DMS153 (cell line): ENCODE results near the gene COLEC12.

ENCODE experiments used
- DNase-seq: peaks from one replicate; lab custom pipeline; 2025; lab: John Stamatoyannopoulos, UW

COLEC12 gene

DNA sequence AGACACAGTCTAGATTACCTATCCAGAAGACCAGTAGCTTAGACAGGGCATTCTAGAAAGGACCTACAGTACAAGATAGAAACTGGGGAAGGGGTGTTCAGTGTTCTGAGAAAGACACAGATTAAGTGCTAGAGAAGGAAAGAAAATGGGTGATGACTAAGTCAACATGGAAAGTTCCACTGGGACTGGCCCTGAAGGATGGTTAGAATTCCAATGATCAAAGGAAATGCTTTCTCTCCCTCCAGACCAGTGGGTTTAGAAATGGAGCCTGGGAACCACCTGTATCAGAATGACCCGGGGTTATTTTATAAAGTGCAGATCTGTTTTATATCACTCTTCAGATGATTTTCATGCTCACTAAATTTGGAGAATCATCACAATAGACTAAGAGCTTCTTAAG, 5.8 kb upstream of the COLEC12 start:
- DNase-seq, result no peak

DNA sequence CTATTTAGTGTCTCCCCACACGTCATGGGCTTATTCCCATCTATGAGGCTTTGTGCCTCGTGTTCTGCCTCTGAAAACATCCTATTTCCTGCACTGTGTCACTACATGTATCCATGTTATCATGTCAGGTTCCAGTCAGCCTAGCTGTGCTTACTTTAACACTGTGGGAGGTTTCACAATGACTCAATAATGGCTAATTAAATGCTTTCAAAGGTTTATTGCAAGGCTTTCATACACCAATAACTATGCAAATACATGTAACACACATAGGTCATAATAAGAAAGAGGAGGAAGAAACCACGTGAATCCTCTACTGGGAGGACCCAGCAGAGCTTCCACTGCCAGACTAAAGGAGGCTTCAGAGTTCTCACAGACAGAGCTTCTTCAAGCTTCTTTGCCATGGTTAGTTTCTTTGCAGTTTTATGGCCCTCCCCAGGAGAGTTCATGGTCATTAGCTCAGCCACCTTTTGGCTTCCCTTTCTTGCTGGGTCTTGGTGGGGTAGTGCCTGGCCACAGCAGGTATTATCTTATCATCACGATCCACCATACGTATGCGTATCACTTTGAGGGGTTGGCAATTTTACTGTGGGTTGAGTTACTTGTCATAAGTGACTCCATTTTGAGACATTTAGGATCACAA, 5.1 kb upstream of the COLEC12 start:
- no peak for DNase-seq

DNA sequence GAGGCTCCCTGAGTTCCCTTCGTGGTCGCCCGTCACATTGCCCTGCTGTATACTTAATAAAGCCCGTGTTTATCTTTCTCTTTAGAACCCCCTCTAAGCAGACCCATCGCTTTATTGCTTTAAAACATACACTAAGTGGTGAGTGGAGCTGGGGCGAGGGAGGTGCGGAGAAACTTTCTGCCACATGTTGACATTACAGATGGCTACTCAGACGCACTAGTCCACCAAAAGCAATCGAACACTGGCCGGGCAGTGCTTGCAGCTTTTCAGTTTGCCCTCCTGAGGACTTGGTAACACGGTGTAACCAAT, 859 bp upstream of the COLEC12 start:
- DNase-seq, result no peak

DNA sequence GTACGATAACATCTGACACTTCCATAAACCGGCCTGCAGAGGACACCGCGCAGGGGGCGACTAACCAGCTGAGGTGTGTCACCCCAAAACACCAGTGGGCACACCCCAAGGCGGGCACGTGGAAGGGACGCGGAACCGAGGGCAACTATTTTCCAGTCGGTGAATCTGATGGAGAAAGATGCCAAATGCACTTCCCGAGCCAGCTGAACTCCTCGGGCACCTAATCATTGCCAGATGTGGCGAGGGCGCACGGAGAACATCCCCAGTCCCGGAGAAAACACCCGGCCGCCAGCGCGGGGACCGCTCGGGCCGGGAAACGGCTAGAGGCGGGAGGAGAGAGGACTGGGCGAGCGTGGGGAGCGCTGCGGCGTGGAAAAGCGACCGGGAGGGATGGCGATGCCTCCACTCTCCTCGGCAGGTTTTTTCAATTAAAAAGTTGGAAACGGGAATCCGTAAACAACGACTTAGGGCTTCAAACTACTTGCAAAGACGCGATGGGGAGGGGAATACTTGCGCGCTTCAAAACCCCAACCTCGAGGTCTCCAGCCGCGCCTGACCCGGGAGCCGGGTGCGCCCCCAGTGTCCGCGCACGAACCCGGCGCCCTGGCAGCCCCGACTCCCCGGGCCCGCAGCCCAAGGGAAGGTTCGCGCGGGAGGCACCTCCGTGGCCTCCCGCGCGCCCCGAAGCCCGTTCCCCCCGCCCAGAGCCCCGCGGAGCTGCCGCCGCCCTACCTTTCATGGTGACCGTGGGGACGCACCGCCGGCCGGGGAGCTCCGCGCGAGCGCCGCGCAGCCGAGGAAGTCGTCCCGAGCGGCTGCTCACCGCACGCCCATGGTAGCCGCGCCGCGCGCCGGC, 497 bp downstream of the COLEC12 start:
- no peak for DNase-seq

DNA sequence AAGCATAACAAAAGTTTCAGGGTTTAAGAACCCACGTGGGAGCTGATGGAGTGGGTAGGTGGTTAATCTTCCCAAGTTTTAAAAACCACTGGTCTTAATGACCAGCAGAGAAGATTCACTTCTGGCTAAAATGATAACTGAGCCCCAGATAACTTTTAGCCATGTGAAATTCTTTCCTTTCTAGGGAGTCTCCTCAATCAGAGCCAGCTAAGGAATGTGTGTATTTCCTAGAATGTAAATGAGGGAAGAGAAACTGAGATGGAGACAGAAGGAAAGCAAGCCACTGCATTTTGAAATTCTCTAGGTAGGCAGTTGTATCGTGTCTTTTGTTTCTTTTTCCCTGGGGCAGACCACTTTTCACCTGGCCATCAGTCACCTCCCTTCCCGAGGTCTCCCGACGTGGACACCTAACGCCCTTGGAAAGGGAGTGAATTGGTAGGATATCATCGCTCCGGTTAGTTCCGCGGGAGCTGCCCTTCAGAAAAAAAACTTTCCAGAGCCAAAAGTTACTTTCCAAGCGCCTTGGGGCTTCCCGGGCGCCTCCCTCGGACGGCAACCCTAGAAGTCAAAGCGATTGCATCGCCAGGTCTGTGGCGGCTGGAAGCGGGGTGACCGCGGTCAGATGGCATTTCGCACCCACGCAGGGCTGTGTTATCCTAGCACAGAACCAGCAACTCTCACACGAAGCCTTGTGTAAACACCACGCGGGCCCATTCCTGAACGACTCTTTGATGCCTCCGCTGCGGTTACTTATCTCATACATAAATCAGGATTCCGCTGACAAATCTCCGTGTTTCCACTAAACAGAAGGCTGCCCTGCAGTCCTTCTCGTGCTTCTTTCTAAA, 1.3 kb downstream of the COLEC12 start:
- no peak for DNase-seq

DNA sequence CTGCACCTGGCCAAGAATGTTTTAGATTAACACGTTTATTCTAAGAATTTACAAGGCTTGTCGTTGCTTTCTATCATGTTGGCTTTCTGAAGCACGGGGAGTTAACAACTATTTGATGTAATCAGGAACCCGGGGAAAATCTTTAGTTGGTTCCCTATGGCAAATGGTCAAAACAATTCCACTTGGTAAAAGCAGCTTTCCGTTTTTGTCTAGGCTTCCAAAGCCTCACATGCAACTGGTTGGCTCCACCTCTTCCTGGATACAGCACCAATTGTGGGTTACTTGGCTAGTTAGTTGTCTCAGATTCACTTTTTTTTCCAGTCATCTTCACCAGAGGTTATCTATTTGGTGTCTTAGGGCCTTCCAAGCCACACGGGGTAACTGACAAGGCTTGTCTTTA, 2.8 kb downstream of the COLEC12 start:
- no peak for DNase-seq

DNA sequence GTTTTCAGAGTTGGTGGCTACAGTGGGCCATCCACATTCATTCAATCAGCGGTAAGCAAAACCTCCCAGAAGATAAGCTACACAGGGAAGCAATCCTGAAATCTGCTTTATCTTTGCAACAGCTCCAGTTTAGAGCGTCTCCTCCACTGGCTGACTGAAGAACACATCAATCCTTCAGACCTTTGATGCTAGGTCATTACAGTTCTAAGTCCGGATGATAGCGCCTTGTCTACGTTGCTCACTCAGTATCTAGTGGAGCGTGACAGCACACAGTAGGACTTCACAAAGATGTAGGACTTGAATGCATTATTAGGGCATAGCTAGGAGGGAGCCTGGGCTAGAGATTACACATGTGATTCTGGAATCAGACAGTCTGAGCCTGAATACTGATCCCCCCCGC, 5.0 kb downstream of the COLEC12 start:
- DNase-seq, result no peak

DNA sequence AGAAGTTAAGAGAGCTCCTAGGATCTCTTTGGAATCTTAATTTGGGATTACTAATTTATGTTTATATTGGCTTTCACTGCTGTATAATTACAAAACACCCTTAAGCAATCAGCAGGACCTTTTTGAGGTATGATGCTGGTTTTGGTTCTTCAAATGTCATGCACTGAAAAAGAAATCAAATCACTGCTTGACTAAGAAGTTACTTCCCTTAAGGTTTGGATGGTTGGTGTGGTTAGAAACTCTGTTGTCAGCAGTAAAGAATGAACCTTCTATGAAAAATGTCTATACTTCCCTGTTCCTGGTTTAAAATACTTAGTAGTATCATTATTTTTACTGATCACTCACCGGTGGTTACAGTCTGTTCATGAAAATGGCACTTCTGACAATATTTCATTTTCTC, 5.5 kb downstream of the COLEC12 start:
- no peak for DNase-seq

DNA sequence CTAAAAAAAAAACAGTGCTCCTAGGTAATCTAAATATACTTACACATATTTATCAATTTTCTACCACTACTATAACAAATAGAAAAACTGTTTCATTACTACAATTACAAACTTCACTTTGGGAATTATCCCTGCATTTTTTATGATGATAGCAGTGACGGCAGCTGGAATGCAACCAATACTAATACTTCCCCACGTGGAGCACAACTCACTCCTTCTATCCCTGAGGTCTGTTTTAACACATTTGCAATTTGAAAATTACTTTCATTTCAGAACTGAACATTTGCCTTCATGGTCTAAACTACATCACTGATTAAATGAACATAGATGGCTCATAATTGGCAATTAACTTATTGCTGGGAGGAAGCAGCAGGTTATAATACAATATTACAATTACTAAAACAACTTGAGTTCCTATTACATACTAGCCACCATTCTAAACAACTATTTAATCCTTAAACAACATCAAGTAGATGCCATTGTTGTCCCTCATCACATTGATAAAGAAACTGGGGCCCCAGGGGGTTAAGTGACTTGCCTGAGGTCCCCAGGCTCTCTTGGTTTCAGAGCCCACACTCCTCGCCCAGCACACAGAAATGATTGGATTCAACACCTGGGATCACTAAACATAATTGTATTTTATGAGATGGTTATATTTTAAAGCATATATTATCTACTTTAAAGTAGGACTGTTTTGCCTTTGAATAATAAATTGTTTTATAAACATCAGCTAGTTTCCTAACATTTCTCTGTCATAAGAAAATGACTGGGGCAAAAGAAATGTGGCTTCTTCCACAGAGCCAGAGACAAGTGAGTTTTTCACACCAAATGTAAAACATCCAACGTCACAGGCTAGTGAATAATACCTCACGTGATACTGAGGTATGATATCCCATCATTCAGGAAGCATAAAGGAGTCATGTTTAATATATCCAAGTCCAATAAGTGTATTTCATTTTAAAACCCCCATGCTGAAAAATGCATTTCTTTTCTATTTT, 6.2 kb downstream of the COLEC12 start:
- DNase-seq, result no peak

DNA sequence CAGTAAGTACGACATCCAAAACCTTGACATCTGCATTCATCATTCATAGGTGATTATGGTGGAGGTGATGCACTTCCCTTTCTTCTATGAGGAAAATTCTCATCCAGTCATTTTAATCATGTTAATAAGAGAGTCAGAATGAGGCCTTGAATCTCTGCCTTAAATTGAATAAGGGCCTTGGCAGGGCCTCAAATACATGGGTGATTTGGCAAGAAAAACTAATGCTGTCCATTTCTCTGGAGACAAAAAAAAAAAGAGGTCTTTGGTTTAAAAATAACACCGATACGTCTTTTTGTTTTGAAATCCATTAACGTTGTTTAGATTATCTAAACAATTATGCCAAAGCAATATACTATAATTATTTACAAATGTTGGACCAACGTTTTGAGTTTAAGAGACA, 8.1 kb downstream of the COLEC12 start:
- no peak for DNase-seq

DNA sequence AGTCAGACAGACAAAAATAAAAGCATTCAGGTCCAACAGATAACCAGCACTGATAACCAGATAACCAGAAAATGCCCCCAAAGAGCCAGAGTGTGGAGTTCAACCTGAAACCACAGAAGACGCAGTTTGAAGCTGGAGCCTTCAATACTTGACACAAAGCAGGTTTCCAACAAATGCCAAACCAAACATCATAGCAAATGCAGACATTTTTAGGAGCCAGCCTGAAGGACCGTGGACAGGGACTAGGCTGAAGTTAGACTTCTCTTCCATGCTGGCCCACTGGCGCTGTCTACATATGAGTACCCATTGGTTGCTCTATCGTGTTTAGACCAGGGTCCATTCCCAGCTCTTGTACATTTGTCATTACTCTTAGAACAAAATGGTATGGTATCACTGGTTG, 9.9 kb downstream of the COLEC12 start:
- no peak for DNase-seq

DNA sequence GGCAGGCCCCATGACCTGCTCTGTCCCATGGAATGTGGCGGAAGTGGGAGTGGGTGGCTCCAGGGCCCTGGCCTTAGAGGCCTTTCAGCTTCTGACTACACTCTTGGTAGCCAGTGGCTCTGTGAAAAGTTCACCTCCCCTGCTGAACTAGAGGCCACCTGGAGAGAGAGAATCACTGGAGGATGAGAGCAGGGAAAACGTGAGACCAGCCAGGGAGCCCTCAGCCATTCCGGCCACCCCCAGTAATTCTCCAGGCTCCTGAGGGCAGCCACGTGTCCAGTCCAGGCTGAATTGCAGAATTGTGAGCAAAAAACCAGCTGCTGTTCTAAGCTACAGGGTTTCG, 10.5 kb downstream of the COLEC12 start:
- no peak for DNase-seq

DNA sequence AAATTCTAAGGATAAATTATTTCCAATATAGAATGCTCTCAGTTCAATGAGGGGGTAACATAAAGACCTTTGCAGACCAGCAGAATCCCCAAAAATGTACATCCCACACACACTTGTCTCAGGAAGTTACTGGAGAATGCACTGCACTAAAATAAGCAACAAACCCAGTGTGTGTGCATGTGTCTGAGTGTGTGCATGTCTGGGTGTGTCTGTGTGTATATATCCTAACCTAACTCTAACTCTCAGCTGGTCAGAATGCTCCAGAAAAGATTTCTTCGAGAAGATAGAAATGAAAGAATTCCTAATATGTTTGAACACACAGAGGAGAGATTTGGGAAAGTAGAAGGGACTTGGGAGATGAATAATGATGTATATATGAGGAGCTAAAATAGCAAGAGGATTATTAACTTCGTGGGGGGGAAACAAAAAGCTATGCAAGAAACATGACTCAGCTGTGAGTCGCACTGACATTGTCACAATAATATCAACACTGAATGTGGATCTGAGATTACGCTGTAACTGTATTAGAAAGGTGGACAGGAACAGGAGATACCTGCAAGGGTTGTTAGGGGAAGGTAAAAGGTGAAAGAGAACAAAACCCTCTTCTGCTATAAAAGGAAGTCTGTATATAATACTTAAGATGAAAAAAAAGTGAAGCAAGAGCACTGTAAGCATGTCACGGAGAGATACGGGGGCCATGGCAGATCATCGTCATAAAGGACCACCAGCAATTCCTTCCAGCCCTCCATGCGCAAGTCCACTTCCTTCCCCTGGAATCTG, 11.1 kb downstream of the COLEC12 start:
- no peak for DNase-seq

DNA sequence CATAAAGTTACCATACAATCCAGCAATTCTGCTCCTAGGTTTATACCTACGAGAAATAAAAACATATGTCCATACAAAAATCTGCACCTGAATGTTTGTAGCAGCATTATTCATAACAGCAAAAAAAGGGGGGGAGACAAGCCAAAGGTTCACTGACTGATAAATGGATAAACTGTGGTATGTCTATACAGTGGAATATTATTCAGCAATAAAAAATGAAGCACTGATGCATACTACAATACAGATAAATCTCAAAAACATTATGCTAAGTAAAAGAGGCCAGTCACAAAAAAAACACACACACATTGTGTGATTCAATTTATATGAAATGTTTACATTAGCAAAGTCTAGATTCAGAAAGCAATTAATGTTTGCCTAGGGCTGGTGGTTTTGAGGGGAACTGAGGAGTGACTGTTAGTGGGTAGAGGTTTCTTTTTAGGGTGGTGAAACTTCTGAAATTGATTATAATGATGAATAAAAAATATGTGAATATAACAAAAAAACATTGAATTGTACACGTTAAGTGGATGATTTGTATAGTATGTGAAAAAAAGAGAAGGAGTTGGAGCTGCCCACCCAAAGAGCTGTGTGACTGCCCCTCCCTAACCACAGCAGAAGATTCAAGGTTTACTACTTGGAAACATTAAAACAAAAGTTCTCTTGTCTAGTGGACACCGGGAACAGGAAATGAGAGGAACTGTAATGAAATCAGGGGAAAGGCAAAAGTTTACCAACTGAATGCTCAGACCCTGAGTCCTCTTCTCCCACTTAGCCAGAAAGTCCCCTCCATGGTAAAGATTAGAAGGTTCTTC, 13.4 kb downstream of the COLEC12 start:
- DNase-seq, result no peak

DNA sequence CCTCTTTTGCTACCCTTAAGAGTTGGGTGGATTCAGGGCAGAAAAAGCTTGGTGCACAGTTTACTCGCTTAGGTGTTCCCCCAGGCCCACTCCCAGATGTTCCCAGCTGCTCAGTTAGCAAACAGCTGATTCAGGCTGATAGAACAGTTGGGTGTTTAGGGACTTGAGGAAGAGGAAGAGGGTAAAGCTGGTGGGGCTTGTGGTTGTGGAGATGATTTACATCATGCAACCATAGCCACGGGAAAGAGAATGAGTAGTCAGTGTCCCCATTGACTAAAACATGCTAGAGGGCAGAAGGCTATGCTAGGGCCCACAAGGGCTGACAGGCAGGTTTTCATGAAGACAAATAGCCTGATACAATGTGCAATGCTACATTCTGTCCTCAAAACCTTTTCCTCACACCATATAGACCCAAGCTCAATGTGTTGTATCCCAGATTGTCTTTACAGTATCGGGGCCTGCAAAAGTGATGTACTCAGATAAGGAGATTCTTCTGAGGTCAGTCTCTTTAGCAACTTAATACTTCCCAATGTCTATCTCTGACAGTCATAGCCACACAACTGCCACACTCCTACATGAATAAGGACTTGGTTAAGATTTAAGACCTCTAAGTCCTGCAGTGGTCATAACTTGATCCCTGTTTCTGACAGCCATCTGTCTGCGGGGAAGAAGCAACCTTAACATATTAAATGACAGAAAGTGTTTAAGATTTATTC, 15.6 kb downstream of the COLEC12 start:
- no peak for DNase-seq

DNA sequence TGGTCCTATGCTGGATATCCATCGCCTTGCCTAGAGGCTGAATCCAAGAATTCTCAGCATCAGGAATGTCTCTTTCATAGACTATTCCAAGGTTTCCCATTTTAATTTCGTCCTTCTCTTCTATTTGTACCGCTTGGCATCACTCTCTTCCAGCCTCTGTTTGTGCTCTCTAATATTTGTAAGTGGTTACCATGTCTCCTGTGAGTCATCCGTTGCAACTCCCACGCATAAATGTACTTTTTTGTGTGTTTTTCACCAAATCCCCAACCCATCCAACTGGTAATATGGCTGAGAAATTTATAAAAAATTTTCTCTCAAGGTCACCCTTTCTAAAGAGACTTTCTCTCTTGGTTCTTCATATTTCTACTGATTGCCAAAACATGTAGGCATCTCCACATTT, 21.8 kb downstream of the COLEC12 start:
- no peak for DNase-seq

DNA sequence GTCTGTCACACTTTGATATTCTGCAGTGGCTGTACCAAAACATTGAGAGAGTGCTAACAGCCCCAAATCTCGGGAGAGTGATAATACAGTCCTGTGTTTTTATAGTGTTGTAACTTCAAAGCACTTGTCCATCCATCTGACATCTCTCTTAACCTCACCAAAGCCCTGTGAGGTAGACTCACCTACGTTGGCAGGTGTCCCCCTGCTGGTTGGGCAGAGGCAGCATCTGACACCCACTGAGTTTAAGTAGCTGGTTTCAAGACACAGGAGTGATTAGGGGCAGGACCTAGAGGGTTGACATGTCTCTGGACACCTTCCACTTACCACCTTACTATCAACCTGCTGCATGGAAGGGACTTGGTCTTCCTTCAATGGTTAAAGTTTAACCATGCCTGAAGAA, 22.9 kb downstream of the COLEC12 start:
- DNase-seq, result no peak

DNA sequence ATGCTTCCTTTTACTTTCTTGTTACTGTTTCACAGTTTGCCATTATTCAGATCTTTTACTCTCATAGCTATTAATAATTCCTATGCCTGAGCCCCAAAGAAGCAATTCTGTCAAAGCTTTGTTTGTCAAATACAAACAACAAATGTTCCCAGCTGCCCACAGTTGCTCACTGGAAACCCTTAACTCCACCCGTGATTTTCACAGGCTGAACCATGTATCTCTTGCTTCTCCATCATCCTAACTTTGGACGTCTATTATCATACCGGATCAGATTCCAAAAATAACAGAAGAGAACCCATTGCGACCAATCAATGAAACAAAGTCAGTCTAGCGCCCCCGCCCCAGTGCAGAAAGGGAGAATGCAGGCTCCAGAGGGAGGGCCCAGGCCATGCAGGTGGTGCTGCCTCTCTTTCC, 24.2 kb downstream of the COLEC12 start:
- no peak for DNase-seq

DNA sequence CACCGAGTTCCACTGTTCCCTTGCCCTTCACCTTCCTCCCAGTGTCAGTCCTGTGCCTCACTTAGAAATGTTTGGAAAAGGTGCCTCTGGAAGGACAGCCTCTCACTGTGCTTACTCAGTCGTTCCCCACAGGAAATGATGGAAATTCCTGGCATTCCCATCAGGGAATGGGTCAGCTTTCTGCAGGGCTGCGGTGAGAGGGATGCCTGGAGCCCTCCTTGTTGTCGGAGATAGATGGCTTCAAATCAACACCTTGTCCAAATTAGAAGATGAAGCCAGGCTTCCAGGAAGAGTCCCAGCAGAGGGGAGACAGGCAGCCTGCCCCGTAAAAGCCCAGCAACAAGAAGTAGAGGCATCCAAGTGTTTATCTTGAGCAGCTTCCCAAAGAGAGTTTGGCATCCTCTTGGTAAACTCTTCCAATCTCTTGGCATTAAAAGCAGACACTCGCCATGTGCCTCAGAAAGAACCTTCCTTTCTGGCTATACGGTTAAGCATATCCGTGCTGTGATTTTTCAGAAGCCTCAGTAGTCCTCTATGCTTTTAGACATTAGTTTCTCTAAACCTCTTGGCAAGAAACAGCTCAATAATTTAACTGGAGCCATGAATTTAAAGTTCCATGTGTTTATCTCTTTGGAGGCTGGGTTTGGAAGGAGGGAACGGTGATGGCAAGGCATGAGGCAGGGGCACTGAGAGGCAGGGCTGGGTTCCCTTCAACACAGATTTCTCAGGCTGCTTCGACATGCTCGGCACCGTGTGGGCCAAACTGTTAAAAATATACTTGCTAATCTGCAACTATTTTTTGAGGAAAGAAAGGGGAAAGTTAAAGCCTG, 25.1 kb downstream of the COLEC12 start:
- DNase-seq, result no peak
